ENCODE results near the gene C6orf120. TPM values are rescaled to one million over a fixed set of nuclear protein-coding genes. Genes with fewer than 3 reads are reported as not detected.

C6orf120 gene
- total RNA-seq, 4 donors from 2014 or later: 16.7 to 35.3 (median 29.2) TPM

GRCh38 chr6:169661391-169661756 is 40.6 kb upstream of the C6orf120 start:
- TF ChIP-seq POLR2A (IDR thresholded peaks at IDR 0.05): no peak
- intact Hi-C loops (cut with DNase I; ENCODE audit: low total_unique reads): no loop called here
- Histone ChIP-seq H3K9me3 (no peaks in the 10 kb centered on the region), H3K4me3 (no peak overlapping the region), H3K4me1 (no peaks in the 10 kb centered on the region), H3K27me3 (no peaks in the 10 kb centered on the region), H3K36me3 (no peaks in the 10 kb centered on the region), H3K27ac (no peak overlapping the region)
- DNase-seq: no peak

- H3K27ac ChIP-seq: no peak overlapping the region
- no peaks in the 10 kb centered on the region for H3K36me3 ChIP-seq
- H3K4me1 ChIP-seq: no peaks in the 10 kb centered on the region
- no peak for TF ChIP-seq CTCF (IDR thresholded peaks at IDR 0.05)
- TF ChIP-seq POLR2A (IDR thresholded peaks at IDR 0.05): no peak
- intact Hi-C loops (cut with DNase I; ENCODE audit: low total_unique reads): no loop called here
- no peaks in the 10 kb centered on the region for H3K9me3 ChIP-seq
- H3K27me3 ChIP-seq: no peaks in the 10 kb centered on the region
- DNase-seq: no peak
- no peak overlapping the region for H3K4me3 ChIP-seq
Measured at GRCh38 chr6:169663468-169663867, 38.5 kb upstream of the C6orf120 start.

- H3K4me3 ChIP-seq: no peak overlapping the region
- H3K36me3 ChIP-seq: no peaks in the 10 kb centered on the region
Measured at GRCh38 chr6:169664227-169664626, 37.7 kb upstream of the C6orf120 start.

GRCh38 chr6:169665289-169665688 is 36.6 kb upstream of the C6orf120 start:
- no peaks in the 10 kb centered on the region for H3K27me3 ChIP-seq
- TF ChIP-seq POLR2A (IDR thresholded peaks at IDR 0.05) (no peak), CTCF (IDR thresholded peaks at IDR 0.05) (no peak)
- no peak overlapping the region for H3K4me3 ChIP-seq
- H3K9me3 ChIP-seq: no peaks in the 10 kb centered on the region
- H3K36me3 ChIP-seq: no peaks in the 10 kb centered on the region
- intact Hi-C loops (cut with DNase I; ENCODE audit: low total_unique reads): no loop called here
- H3K27ac ChIP-seq: no peak overlapping the region
- no peaks in the 10 kb centered on the region for H3K4me1 ChIP-seq
- DNase-seq: no peak

More at GRCh38 chr6:169664227-169664626, 37.7 kb upstream of the C6orf120 start:
- Histone ChIP-seq H3K9me3 (no peaks in the 10 kb centered on the region), H3K4me1 (no peaks in the 10 kb centered on the region), H3K27me3 (no peaks in the 10 kb centered on the region), H3K27ac (no peak overlapping the region)
- DNase-seq: no peak
- intact Hi-C loops (cut with DNase I; ENCODE audit: low total_unique reads): no loop called here
- no peak for TF ChIP-seq POLR2A (IDR thresholded peaks at IDR 0.05)
- TF ChIP-seq CTCF (IDR thresholded peaks at IDR 0.05): no peak

GRCh38 chr6:169666441-169666840 is 35.5 kb upstream of the C6orf120 start:
- Histone ChIP-seq H3K36me3 (no peaks in the 10 kb centered on the region), H3K4me3 (no peak overlapping the region), H3K9me3 (no peaks in the 10 kb centered on the region), H3K27me3 (no peaks in the 10 kb centered on the region), H3K27ac (no peak overlapping the region), H3K4me1 (no peaks in the 10 kb centered on the region)
- intact Hi-C loops (cut with DNase I; ENCODE audit: low total_unique reads): no loop called here
- TF ChIP-seq CTCF (IDR thresholded peaks at IDR 0.05) (no peak), POLR2A (IDR thresholded peaks at IDR 0.05) (no peak)
- no peak for DNase-seq

- H3K4me3 ChIP-seq: no peak overlapping the region
- no peak for DNase-seq
- intact Hi-C loops (cut with DNase I; ENCODE audit: low total_unique reads): no loop called here
- TF ChIP-seq CTCF (IDR thresholded peaks at IDR 0.05) (no peak), POLR2A (IDR thresholded peaks at IDR 0.05) (no peak)
- no peaks in the 10 kb centered on the region for H3K9me3 ChIP-seq
- no peaks in the 10 kb centered on the region for H3K27me3 ChIP-seq
- no peak overlapping the region for H3K27ac ChIP-seq
- no peaks in the 10 kb centered on the region for H3K4me1 ChIP-seq
- H3K36me3 ChIP-seq: no peaks in the 10 kb centered on the region
Measured at GRCh38 chr6:169667716-169668115, 34.2 kb upstream of the C6orf120 start.
